ENCODE results near the gene CCDC188. TPM values are rescaled to one million over a fixed set of nuclear protein-coding genes. Genes with fewer than 3 reads are reported as not detected.

The CCDC188 gene
- total and polyA plus RNA-seq, 2 of the 8 experiments (the other 6 are each of a cell fraction or from before 2014, with no cell fraction given): not detected

GRCh38 chr22:20191000-20191515 is 40.2 kb upstream of the CCDC188 start:
- Histone ChIP-seq H3K4ac (replicated peaks; ENCODE audit: insufficient read length, low read depth, low read length) (no peak overlapping the region), H2BK120ac (replicated peaks; ENCODE audit: low read depth, low read length) (no peak overlapping the region), H3K4me1 (replicated peaks in 1 of 4; ENCODE audit: control insufficient read depth in 3 of 4, insufficient read depth in 4 of 4, low read length in 3 of 4) (peaks cover 0 to 4% (median 2%) of the 10 kb centered on the region in 4 experiments; a peak in 2 of 7 replicates), H2BK20ac (ENCODE audit: low read length) (no peak overlapping the region), H3K36me3 (ENCODE audit: control insufficient read depth in 2 of 4, insufficient read depth in 4 of 4, low read length in 3 of 4) (no peaks in the 10 kb centered on the region), H4K5ac (ENCODE audit: insufficient read length, low read depth, low read length) (no peak overlapping the region), H3K4me3 (ENCODE audit: extremely low read depth in 1 of 4, insufficient read depth in 2 of 4, low read depth in 3 of 4, low read length in 4 of 4) (no peak overlapping the region), H3K14ac (ENCODE audit: insufficient read length) (no peak overlapping the region), H2BK12ac (ENCODE audit: low read depth, low read length) (no peak overlapping the region), H3K4me2 (ENCODE audit: insufficient read depth in 1 of 2, low read depth in 2 of 2, low read length in 2 of 2) (no peak overlapping the region), H3K18ac (ENCODE audit: extremely low read depth, low read length) (no peak overlapping the region), H2BK5ac (ENCODE audit: low read depth, low read length) (no peak overlapping the region), H3K23me2 (ENCODE audit: low read depth, low read length) (no peaks in the 10 kb centered on the region), H4K91ac (replicated peaks; ENCODE audit: insufficient read length, low read length) (no peak overlapping the region), H3K79me2 (ENCODE audit: control insufficient read depth in 1 of 2, insufficient read depth in 2 of 2, low read length in 2 of 2) (no peaks in the 10 kb centered on the region), H4K20me1 (replicated peaks in 1 of 2; ENCODE audit: control insufficient read depth in 1 of 2, insufficient read depth in 2 of 2, low read length in 2 of 2) (no peaks in the 10 kb centered on the region), H3K56ac (replicated peaks; ENCODE audit: insufficient read length, low read depth, low read length) (no peak overlapping the region), H3K79me1 (ENCODE audit: low read depth, low read length) (no peaks in the 10 kb centered on the region), H3K9ac (replicated peaks in 1 of 4; ENCODE audit: extremely low read depth in 1 of 4, low read depth in 3 of 4, low read length in 3 of 4) (no peak overlapping the region), H4K8ac (ENCODE audit: extremely low read depth, insufficient read depth, low read length) (no peak overlapping the region), H3K27me3 (replicated peaks in 1 of 4; ENCODE audit: control insufficient read depth in 3 of 4, extremely low read depth in 1 of 4, insufficient read depth in 3 of 4, low read length in 3 of 4) (no peaks in the 10 kb centered on the region), H3K23ac (ENCODE audit: insufficient read length) (no peak overlapping the region), H2BK15ac (ENCODE audit: low read length) (no peak overlapping the region), H3K9me3 (ENCODE audit: insufficient read depth in 2 of 2, low read depth in 1 of 2, low read length in 1 of 2) (no peaks in the 10 kb centered on the region), H2AK5ac (ENCODE audit: low read depth, low read length) (no peak overlapping the region), H3K27ac (ENCODE audit: low read depth, low read length) (no peak overlapping the region), H2AFZ (ENCODE audit: low read length) (no peak overlapping the region)
- TF ChIP-seq BCL11A (IDR thresholded peaks at IDR 0.05; ENCODE audit: low read depth in 2 of 2, low read length in 2 of 2) (no peak), TEAD4 (IDR thresholded peaks at IDR 0.05; ENCODE audit: low read depth, low read length) (no peak), NRF1 (IDR thresholded peaks at IDR 0.05; ENCODE audit: low read depth, low read length) (no peak), RXRA (IDR thresholded peaks at IDR 0.05; ENCODE audit: insufficient read depth, low read depth, low read length) (no peak), EZH2 (IDR thresholded peaks at IDR 0.05; ENCODE audit: low read depth, low read length, severe bottlenecking) (no peak), CHD2 (IDR thresholded peaks at IDR 0.05; ENCODE audit: low read length) (no peak)
- CTCF ChIA-PET (ENCODE audit: partially characterized antibody): interaction anchor here (0.7 to 6.8 kb wide), 16 partner anchors 10 to 178 kb away, joined by 3 to 43 read pairs (median 4); no protein-coding TSS in a partner anchor
- no peak for DNase-seq (ENCODE audit: low read depth in 1 of 2, low spot score in 2 of 2)
- POLR2A ChIA-PET (ENCODE audit: partially characterized antibody): no interaction called here
- no peak for FAIRE-seq
- WGBS, 2 experiments (ENCODE audit: extremely low coverage in 1 of 2, insufficient coverage in 1 of 2, insufficient read length in 1 of 2, insufficient replicate concordance in 2 of 2, low coverage in 1 of 2, low lambda C conversion rate in 2 of 2, missing lambda C conversion rate in 1 of 2): 83% methylated on average over 10 of the region's 10 CpGs; no CpG with 5 or more reads in 1 of the 2 experiments
